DOHH2 (cell line): Measurements from ENCODE around the gene DNAJA3.

Experiments
- H3F3A ChIP-seq: fragments of 200-600 bp; sonication (generic), shearing (Covaris generic); 2 replicates; pipeline ENCODE4 v1.6.0; 2016; ENCODE audit warnings: antibody characterized with exemption, mild to moderate bottlenecking; ENCODE audit not compliant: control insufficient read depth, insufficient read depth
- H3K27ac ChIP-seq: fragments of 200-600 bp; sonication (generic); 2 replicates; pipeline ENCODE4 v1.5.1; 2014; ENCODE audit warnings: low read depth, mild to moderate bottlenecking, low read length, moderate library complexity
- H3K27me3 ChIP-seq: fragments of 200-600 bp; sonication (generic); 2 replicates; pipeline ENCODE4 v1.6.1; 2014; ENCODE audit warnings: mild to moderate bottlenecking, low read length, mixed read lengths; ENCODE audit not compliant: control insufficient read depth
- H3K36me3 ChIP-seq: fragments of 200-600 bp; sonication (generic); 2 replicates; pipeline ENCODE4 v1.6.1; 2014; ENCODE audit warnings: mild to moderate bottlenecking, low read length, moderate library complexity, mixed read lengths; ENCODE audit not compliant: control insufficient read depth
- H3K4me1 ChIP-seq: fragments of 200-600 bp; sonication (generic); 2 replicates; pipeline ENCODE4 v1.6.1; 2014; ENCODE audit warnings: mild to moderate bottlenecking, low read length, mixed read lengths; ENCODE audit not compliant: control insufficient read depth
- H3K4me2 ChIP-seq: fragments of 200-600 bp; sonication (generic); 2 replicates; pipeline ENCODE4 v1.6.0; 2014; ENCODE audit warnings: mild to moderate bottlenecking, low read length, moderate library complexity
- H3K4me3 ChIP-seq: fragments of 200-600 bp; sonication (generic); 2 replicates; pipeline ENCODE4 v1.5.1; 2014; ENCODE audit warnings: mild to moderate bottlenecking, low read length, mixed read lengths
- H3K79me2 ChIP-seq: fragments of 200-600 bp; sonication (generic); 2 replicates; pipeline ENCODE4 v1.6.1; 2014; ENCODE audit warnings: mild to moderate bottlenecking, low read length, mixed read lengths; ENCODE audit not compliant: control insufficient read depth
- H3K9me2 ChIP-seq: fragments of 200-600 bp; sonication (generic); replicated peaks from 2 replicates; pipeline ENCODE4 v1.6.1; 2014; ENCODE audit warnings: mild to moderate bottlenecking, low read length, mixed read lengths; ENCODE audit not compliant: control insufficient read depth
- H3K9me3 ChIP-seq: fragments of 200-600 bp; sonication (generic); 2 replicates; pipeline ENCODE4 v1.6.1; 2014; ENCODE audit warnings: antibody characterized with exemption, low read length, mixed read lengths; ENCODE audit not compliant: control insufficient read depth, insufficient read depth
- H4K20me1 ChIP-seq: fragments of 200-600 bp; sonication (generic); 2 replicates; pipeline ENCODE4 v1.6.0; 2014; ENCODE audit warnings: low read depth, mild to moderate bottlenecking, antibody characterized with exemption, low read length, moderate library complexity; ENCODE audit not compliant: control insufficient read depth, insufficient read depth
- CTCF ChIP-seq: fragments of 200-600 bp; sonication (generic); IDR thresholded peaks from one replicate; pipeline ENCODE4 v1.5.1; 2014; ENCODE audit warnings: antibody characterized with exemption, mild to moderate bottlenecking, low read depth, low read length; ENCODE audit not compliant: poor library complexity, severe bottlenecking
- EZH2phosphoT487 ChIP-seq: fragments of 200-600 bp; sonication (generic); IDR thresholded peaks from 2 replicates; pipeline ENCODE4 v1.6.1; 2017; ENCODE audit warnings: borderline replicate concordance, mild to moderate bottlenecking, antibody characterized with exemption, low read length, moderate library complexity, mixed read lengths

Gene DNAJA3

GRCh38 chr16:4390266-4391260 is 35.1 kb upstream of the DNAJA3 start:
- H3F3A ChIP-seq, result no peaks in the 10 kb centered on the region
- peaks cover 8% of the 10 kb centered on the region for H3K4me1 ChIP-seq
- H3K9me3 ChIP-seq, result no peaks in the 10 kb centered on the region
- no peaks in the 10 kb centered on the region for H3K9me2 ChIP-seq
- no peaks in the 10 kb centered on the region for H3K79me2 ChIP-seq
- H4K20me1 ChIP-seq, result no peaks in the 10 kb centered on the region; the same call in 1 of the 2 replicates
- H3K4me3 ChIP-seq, result no peak overlapping the region
- peaks cover 36% of the 10 kb centered on the region for H3K36me3 ChIP-seq
- no peak overlapping the region for H3K4me2 ChIP-seq
- no peak overlapping the region for H3K27ac ChIP-seq
- TF ChIP-seq CTCF, result no peak
- TF ChIP-seq EZH2phosphoT487, result no peak
- H3K27me3 ChIP-seq, result no peaks in the 10 kb centered on the region

- Histone ChIP-seq H3K27ac (no peak overlapping the region), H3K79me2 (no peaks in the 10 kb centered on the region), H3K9me2 (no peaks in the 10 kb centered on the region), H3K4me1 (peaks cover 8% of the 10 kb centered on the region), H3K9me3 (no peaks in the 10 kb centered on the region), H3F3A (no peaks in the 10 kb centered on the region), H3K36me3 (peaks cover 37% of the 10 kb centered on the region), H3K4me2 (no peak overlapping the region), H3K4me3 (no peak overlapping the region), H3K27me3 (no peaks in the 10 kb centered on the region), H4K20me1 (no peaks in the 10 kb centered on the region; the same call in 1 of the 2 replicates)
- TF ChIP-seq EZH2phosphoT487, result no peak
- TF ChIP-seq CTCF, result no peak
Measured at GRCh38 chr16:4391631-4392381, 33.9 kb upstream of the DNAJA3 start.

- H3K4me3 ChIP-seq, result no peak overlapping the region
- no peaks in the 10 kb centered on the region; the same call in 1 of the 2 replicates for H4K20me1 ChIP-seq
- peaks cover 37% of the 10 kb centered on the region for H3K36me3 ChIP-seq
- no peak overlapping the region for H3K4me2 ChIP-seq
- no peaks in the 10 kb centered on the region for H3F3A ChIP-seq
- H3K27ac ChIP-seq, result no peak overlapping the region
- H3K27me3 ChIP-seq, result no peaks in the 10 kb centered on the region
- H3K9me3 ChIP-seq, result no peaks in the 10 kb centered on the region
- H3K9me2 ChIP-seq, result no peaks in the 10 kb centered on the region
- no peak for TF ChIP-seq CTCF
- no peak for TF ChIP-seq EZH2phosphoT487
- peaks cover 8% of the 10 kb centered on the region for H3K4me1 ChIP-seq
- H3K79me2 ChIP-seq, result no peaks in the 10 kb centered on the region
Measured at GRCh38 chr16:4392382-4393239, 33.1 kb upstream of the DNAJA3 start.
